GM21723 (cell line): ENCODE measurements around the gene HCCS.
"Not testable (repeated sequence)": the region's sequence is repeated elsewhere in the genome, so short reads cannot be mapped to it uniquely, and the experiment has no call there.

Experiments
- ATAC-seq: cut with Tn5 transposase; IDR thresholded peaks from one replicate; pipeline ENCODE4 v1.9.1; 2021; ENCODE audit warnings: mild to moderate bottlenecking, moderate library complexity; ENCODE audit not compliant: unreplicated experiment

Gene HCCS

DNA sequence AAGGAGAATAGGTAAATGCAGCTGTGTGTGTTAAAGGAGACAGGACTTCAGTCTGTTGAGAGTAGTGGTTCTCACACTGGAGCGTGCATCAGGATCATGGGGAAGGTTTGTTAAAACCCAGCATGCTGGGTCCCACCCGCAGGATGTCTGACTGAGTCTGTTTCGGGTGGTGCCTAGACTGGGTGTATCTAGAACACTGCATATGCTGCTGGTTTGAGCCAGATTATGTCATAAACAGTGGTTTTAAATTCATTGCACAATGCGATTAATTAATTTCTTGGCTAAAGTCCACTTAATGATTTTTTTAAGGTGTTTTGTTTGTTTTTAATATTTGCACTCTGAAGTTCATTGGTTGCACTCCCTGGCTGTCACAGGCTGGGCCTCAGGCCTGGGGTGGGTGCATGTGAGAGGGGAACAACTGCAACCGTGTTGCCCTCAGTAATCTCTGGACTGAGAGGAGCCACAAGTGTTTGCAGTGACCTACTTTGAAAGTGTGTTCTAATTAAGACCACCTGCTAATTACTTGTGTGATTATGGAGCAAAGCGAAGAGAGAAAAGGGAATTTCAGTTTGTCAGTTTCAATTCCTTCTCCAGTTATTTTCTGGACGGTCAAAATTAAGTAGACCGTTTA, 8.3 kb downstream of the HCCS start:
- ATAC-seq = no peak

DNA sequence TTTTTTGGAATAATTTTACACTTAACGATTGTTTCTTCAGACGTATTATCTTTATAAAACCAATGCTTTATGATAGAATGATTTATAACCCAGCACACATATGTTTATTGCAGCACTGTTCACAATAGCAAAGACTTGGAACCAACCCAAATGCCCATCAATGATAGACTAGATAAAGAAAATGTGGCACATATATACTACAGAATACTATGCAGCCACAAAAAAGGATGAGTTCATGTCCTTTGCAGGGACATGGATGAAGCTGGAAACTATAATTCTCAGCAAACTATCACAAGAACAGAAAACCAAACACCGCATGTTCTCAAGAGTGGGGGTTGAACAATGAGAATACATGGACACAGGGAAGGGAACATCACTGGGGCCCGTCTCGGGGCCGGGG, 12.0 kb downstream of the HCCS start:
- not testable (repeated sequence) for ATAC-seq

DNA sequence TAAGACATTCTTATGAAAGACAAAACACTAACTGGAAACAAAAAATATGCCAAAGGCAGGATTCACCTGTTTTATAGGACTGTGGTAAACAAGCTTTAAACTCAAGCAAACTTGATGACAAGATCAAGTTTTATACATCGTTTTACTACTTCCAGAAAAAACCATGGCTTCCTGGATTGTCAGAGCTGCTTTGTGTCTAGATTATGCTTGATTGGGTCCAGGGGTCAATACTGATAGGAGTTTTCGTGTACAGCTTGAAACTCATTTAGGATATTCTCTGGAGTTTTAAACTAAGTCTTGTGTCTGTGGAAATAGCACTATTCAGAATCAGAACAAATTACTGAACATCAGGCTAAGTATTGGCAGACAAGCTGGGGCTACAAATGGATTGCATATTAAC, 13.0 kb downstream of the HCCS start:
- no peak for ATAC-seq

DNA sequence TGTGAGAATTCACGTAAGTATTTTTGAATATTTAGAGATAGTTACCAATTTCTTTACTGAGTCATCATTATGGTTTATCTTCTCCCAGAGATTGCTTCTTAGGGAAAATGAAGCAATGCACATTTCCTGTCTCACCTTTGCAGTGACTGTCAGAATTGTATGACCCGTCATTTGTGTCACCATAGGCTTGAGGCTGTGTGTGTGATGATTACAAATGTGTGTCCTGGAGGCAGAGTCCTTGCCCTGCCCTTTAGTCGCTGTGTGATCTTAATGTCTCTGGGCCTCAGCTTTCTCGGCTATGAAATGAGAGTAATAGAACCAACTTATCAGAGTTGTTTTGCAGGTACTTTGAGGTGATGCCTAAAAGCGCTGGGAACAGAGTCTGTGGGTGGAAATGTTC, 13.9 kb downstream of the HCCS start:
- no peak for ATAC-seq

DNA sequence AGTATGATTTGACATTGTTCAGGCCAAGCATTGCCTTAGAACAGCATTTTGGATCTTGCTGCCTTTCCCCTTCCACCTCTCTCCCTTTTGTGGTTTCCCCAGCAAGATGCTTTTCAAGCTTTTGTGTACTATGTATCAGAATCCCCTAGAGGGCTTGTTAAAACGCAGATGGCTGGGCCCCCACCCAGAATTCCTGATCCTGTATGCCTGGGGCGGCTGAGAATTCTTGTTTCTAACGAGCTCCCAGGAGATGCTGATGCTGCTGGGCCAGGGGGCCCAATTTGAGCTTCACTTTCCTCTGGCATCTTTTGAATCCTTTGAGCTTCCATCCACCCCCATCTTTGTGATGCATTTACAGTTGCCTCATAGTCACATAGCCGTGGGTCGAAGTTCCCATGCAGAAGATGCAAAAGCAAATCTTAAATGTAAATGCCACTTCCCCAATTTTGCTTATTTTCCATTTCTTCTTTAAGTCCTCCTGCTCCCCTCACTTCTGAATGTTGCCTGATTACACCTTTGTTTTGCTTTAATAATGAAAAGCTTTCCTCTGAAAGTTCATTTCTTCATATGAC, 18.5 kb downstream of the HCCS start:
- ATAC-seq = no peak

DNA sequence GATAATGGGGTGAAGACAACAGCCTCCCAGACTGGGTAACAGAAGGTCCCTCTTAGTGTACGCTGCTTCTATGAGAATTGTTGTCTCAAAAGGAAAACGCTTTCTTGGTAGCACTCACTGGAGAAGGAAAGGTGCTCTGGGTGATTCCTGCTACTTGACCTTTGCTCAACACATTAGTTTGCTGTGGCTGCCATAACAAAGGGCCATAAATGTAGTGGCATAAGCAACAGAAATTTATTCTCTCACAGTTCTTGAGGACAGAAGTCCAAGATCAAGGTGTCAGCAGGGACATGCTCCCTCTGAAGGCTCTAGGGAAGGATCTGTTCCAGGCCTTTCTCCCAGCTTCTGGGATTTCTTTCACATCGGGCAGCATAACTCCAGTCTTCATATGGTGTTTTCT, 19.0 kb downstream of the HCCS start:
- no peak for ATAC-seq

DNA sequence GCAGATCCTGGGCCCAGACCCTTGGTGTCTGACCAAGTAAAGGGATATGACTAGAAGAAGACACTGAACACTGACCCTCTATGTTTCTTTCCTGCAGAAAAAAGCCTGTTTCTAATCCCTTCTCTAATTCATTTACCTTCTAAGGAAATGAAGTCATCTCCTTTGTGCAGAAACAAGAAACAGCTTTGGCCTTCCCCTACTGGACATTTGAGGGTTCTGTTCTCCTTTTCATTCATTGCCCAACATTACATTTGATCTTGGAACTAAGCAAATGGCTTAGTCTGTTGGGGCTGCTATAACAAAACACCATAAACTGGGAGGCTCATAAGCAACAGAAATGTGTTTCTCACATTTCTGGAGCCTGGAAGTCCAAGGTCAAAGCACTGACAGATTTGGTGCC, 20.0 kb downstream of the HCCS start:
- no peak for ATAC-seq

DNA sequence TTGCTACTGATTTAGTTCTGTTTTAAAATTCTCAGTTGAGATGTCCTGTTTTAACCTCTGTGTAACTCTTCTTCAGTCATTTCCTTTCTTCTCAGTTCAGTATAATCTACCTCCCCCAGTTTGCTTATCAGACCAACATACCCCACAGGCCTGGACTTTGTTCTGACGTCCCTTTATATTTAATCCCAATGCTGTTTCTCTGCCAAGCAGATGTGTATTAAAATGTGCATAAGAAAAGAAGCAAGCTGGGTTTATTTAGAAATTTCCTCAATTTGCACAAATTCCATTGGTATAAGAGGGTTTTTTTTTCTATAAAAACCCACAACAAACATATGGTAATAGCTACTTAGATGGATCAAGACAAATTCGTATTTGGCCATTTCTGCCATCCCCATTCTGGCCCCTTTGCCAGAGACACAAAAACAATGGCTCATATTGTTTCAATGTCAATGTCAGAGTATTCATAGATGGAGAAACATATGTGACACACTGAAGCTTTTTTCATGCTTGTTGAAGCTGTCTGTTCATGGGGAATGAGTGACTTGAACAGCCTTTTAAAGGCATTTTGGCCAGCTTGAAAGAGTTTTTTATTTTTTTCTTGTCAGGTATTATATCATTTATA, 24.5 kb downstream of the HCCS start:
- ATAC-seq = no peak

DNA sequence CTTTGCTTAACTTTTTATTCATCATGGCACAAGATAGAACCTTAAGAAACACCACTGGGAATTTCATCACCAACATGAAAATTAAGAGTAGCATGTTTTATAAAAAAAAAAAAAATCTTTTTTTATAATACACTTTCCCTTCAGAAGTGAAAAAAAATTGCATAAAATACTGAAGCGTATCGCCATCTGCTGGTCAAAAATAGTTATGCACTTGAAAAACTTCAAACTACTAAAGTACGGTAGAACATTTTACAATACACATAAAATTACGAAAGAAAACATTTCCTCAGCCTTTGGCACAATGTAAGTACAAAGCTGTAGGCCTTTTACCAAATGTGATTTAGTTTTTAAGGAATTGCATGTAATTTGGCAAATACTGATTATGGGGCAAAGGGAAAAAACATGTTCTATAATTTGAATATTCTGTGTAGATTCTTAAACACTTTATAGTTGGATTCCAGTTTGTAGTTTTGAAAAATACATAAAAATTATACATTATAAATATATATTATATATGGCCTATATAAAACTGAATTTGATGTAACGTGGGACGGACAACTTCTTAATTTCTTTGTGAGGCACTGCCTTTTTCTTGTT, 26.5 kb downstream of the HCCS start:
- no peak for ATAC-seq

DNA sequence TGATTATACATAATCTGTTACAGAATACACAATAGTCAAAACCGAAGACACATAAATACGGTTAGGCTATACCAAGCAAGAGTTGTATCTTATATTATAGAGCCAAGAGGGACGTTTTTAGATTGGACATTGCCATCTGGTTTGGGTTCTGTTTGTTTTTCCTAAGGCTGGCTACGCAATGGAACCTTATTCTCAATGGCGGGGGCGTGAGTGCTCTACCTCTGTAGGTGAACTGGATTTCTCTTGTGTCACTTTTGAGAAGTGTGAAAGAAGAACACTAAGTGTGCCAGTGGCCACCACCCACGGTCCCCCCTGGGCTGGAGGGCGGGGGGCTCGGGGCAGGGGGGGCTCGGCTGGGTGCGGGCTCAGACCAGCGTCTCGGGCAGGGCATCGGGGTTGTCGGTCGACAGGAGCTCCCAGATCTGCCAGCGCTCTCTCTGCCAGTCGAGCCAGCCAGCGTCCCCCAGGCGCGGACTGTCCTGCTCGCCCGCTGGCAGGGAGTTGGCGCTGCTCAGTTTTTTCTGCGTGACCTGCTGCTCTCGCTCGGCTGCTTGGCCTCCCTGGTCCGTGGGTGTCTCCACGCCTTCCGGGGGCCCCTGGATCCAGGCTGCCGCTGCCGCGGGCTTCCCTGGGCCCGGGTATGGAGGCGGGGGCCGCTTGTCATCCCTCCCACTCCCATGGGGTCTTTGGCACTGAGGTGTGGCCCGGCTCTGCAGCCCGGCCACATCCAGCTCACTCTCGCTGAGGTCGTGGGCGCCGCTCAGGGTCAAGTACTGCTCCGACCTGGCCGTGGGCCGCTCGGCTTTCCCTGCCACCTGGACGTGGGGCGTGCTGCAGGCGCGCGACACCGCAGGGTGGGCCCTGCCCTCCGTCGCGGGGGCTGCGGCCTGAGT, 27.6 kb downstream of the HCCS start:
- ATAC-seq = no peak

DNA sequence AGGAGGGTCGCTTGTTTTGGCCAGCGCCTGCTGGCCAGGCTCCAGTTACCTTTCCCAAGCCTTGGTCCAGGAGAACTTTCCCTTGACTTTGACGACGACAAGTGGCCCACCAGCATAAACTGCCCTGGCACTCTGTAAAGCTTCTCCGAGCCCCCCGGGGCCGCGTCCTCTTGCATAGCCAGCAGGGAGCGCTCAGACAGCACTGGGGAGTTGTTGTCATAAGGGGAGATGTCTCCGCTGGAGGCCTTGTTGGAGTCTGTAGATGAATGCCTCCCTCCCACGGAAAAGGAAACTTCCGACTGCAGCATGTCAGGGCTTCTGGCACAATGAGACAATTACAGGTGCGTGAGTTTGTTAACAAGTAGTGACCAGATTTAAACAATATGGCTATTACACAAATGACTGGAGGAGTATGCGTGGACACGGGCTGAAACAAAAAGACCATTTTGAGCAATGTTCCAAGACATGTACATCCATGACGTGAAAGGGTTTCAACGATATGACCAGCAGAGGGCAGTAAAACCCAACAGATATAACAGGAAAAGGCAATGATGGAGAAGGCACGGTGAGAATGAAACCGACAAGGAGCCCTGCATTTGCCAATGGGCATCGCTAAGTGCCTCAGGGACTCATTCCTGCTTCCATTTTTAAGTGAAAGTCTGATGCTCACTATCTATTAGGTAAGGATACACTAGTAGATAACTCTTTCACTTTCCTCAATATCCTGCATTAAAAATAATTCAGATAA, 33.0 kb downstream of the HCCS start:
- peak; percentile 91 for ATAC-seq

DNA sequence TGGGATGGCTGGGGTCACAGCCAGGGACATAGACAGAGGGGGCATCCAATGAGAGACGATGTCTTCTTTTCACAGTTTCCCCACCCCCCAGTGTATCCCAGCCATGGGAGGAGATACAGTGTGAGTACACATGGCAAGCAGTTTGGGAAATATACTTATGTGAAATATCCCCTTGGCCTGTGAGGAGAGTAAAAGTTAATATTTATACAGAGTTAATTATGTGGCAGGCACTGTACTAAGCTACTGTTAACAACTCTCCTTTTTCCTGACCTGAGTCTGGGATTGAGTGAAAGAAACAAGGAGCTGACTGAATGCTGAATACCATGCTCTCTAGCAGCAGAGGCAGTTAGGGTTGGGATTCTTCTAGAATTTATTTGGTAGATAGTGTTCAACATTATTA, 35.3 kb downstream of the HCCS start:
- ATAC-seq = no peak

DNA sequence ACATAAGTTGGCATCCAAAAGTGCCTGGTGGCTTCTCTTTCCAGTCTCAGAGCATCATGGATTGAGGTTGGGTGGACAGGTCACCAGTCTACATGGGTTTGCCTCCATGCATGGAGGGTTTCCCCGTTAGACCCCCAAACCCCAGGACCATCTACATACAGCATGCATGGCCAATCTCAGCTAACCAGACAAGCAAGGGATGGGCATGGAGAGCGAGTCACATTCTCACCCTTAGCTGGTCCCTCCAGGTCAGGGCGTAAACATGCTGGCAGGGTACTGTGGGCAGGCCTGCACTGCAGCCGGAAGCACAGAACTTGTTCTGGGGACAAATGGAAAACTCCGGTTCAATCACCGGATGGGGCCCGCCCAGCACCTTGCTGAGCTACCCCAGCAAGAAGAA, 37.3 kb downstream of the HCCS start:
- no peak for ATAC-seq

DNA sequence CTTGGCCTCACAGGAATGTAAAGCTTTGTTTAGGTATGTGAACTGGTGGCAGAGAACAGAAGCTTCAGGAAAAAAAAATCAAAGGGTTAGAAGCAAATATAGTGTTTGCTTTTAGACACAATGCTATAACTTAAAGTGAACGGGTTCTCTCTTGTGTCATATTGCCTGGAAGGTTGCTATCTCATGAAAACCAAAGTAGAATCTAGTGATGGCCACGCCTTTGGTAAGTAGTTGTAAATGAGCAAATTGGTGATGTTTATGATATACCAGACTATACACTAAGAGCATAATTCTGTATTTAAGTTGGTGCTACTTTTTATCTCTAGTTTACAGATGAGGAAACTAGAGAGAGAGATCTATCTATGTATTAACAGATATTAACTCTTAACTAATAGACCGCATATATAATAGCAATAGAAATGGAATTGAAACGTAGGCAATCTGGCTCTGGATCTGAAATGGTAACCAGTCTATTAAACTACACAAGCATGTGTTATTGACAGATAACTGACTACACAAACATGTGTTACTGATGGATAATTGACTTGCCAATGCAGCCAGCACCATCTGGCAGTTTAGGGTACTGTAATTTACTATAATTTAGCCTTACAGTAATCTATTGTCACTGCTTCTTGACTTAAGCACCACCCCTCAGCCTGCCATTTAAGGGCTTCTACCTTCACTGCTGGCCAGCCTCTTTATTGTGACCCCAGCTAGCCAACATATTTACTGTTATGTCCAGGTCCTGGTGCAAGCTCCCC, 40.8 kb downstream of the HCCS start:
- no peak for ATAC-seq

DNA sequence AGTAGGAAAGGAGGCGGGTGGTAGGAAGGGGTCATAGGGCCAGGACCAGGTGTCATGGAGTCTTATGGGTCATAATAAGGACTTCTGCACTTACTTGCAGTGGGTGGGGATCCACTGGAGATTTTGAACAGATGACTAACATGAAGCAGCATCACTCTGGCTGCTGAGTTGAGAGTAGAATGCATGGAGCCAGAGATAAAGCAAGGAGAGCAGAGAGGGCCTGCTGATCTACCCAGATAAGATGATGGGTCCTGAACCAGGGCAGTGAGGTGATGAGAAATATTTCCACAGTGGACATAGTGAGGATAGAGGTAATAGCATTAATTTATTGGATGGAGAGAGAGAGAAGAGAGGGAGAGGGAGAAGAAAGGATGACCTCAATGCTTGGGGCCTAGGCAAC, 48.0 kb downstream of the HCCS start:
- ATAC-seq = no peak

DNA sequence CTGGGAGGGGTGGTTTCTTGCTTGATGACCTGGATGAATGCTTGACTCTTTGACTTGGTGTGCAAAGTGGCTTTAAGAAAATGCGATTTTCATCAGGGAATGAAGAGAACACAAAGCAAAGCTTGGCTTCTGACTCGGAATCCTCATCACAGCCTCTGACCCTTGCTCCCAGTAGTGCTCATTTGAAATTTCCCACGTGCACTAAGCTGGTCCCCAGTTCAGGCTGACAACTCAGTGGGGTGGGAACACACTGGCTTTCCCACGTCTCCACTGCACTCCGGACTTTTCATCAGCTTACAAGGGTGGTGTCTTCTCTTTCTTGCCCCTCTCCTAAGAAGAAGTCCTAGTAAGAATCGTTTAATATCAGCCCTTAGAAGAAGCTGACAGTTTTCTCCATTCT, 53.3 kb downstream of the HCCS start:
- ATAC-seq = no peak

DNA sequence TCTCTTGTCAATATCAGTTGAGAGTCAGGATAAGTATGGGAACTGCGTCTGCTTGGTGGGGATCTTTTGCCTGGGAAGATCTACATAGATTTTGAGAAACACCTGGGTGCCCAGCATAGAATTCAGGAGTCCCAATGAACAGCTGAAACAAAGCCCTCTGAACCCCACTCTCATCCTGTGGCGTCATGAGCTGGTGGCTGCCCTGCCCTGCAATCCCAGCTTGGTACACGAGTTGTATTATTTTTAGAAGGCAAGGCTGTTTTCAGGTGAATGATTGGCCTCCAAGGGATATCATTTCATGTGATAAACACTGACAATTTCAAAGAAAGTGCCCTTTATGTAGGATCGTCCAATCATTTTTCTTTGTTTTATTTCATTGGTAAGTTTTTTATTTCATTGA, 60.8 kb downstream of the HCCS start:
- no peak for ATAC-seq

DNA sequence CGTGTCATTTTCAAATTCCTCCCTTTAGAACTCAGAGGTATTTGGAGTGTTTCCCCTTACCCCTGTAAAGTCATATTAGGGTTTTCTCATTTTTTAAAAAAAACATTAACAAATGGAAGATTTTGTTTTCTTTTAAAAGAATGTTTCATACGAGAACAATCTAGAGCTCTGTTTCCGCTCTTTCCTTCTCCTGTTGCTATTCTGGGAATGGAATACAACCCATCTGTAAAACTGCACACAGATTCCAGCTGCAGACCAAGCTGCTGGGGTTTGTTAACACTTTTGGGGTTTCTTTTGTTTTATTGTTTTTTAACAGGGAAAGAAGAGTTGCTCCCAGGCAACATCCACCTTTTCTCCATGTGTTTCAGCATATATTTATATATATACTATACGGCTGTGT, 61.3 kb downstream of the HCCS start:
- ATAC-seq = no peak
